A549 (cell line): ENCODE measurements around the gene DNAH7. TPM values are rescaled to one million over a fixed set of nuclear protein-coding genes. Genes with fewer than 3 reads are reported as not detected.

Experiments
- ATAC-seq, 2 experiments: fragments of 200-7000 bp in 1 of 2; fragments of >200 bp in 1 of 2; cut with Nextera tagmentation in 1 of 2; cut with Tn5 transposase in 1 of 2; 3 replicates each; pipeline versions ENCODE4 v1.8.0 to v1.9.1; 2018 to 2020; ENCODE audit warnings: mild to moderate bottlenecking in 1 of 2, moderate library complexity in 1 of 2
- CTCF ChIA-PET: fragments of 300-600 bp; sonication (Branson Sonifier 250); formaldehyde crosslinking; extraction: SDS; loops from one replicate; lab custom pipeline; 2021; ENCODE audit warnings: antibody characterized with exemption, inconsistent platforms; lab: Yijun Ruan, JAX
- POLR2A ChIA-PET: fragments of 350-600 bp; formaldehyde crosslinking; extraction: SDS; loops from one replicate; lab custom pipeline; 2021; ENCODE audit warnings: antibody characterized with exemption, inconsistent platforms; lab: Yijun Ruan, JAX
- DNase-seq, 2 experiments: peaks; one replicate each; pipeline versions ENCODE4 v3.0.0 to v3.0.0-alpha.2; 2011 to 2016; ENCODE audit warnings: low read depth in 1 of 2, low spot score in 1 of 2
- FAIRE-seq: peaks from 2 replicates; lab custom pipeline; 2011; peaks lifted over from hg19 to GRCh38; lab: Jason Lieb, UNC
- H3K27ac ChIP-seq, 2 experiments: fragments of >200 bp; sonication (Bioruptor Twin); formaldehyde crosslinking; 3 replicates each; pipeline ENCODE4 v1.5.1; 2016 to 2017
- H3K4me1 ChIP-seq: fragments of >200 bp; sonication (Bioruptor Twin); formaldehyde crosslinking; 3 replicates; pipeline ENCODE4 v1.6.1; 2016
- H3K4me2 ChIP-seq: fragments of >200 bp; sonication (Bioruptor Twin); formaldehyde crosslinking; 3 replicates; pipeline ENCODE4 v1.6.1; 2016
- H3K4me3 ChIP-seq: fragments of >200 bp; sonication (Bioruptor Twin); formaldehyde crosslinking; 3 replicates; pipeline ENCODE4 v1.5.1; 2016
- H3K9me3 ChIP-seq: fragments of >200 bp; sonication (Bioruptor Twin); formaldehyde crosslinking; 3 replicates; pipeline ENCODE4 v1.6.1; 2016
- ATOH8 ChIP-seq: fragments of 250-450 bp; sonication (Bioruptor Pico); IDR thresholded peaks from 2 replicates; pipeline ENCODE4 v1.5.0; 2020; ENCODE audit warnings: low read depth, mild to moderate bottlenecking, moderate library complexity
- BCL3 ChIP-seq: fragments of >200 bp; sonication (Bioruptor Twin); formaldehyde crosslinking; IDR thresholded peaks from 3 replicates; pipeline ENCODE4 v1.6.1; 2016
- CBX8 ChIP-seq: fragments of 200-600 bp; sonication (generic); IDR thresholded peaks from 2 replicates; pipeline ENCODE4 v1.6.1; 2016
- CHD4 ChIP-seq: fragments of 200-600 bp; sonication (generic); IDR thresholded peaks from 2 replicates; pipeline ENCODE4 v1.6.1; 2016; ENCODE audit warnings: antibody characterized with exemption, mild to moderate bottlenecking, borderline replicate concordance
- CTCF ChIP-seq: fragments of >200 bp; sonication (Bioruptor Twin); formaldehyde crosslinking; IDR thresholded peaks from 3 replicates; pipeline ENCODE4 v1.5.1; 2016
- EHF ChIP-seq: fragments of 250-450 bp; sonication (Bioruptor Pico); IDR thresholded peaks from 2 replicates; pipeline ENCODE4 v1.5.0; 2020; ENCODE audit warnings: mild to moderate bottlenecking
- FOXS1 ChIP-seq: fragments of 250-450 bp; sonication (Bioruptor Pico); IDR thresholded peaks from 2 replicates; pipeline ENCODE4 v1.5.0; 2020; ENCODE audit warnings: mild to moderate bottlenecking, moderate library complexity
- HMGXB4 ChIP-seq: fragments of 250-450 bp; sonication (Bioruptor Pico); IDR thresholded peaks from 2 replicates; pipeline ENCODE4 v1.5.0; 2021; ENCODE audit warnings: mild to moderate bottlenecking, moderate library complexity, borderline replicate concordance
- HOXA7 ChIP-seq: fragments of 250-450 bp; sonication (Bioruptor Pico); IDR thresholded peaks from 2 replicates; pipeline ENCODE4 v1.5.0; 2020; ENCODE audit warnings: mild to moderate bottlenecking, moderate library complexity
- HOXB5 ChIP-seq: fragments of 250-450 bp; sonication (Bioruptor Pico); IDR thresholded peaks from 2 replicates; pipeline ENCODE4 v1.5.0; 2020; ENCODE audit warnings: mild to moderate bottlenecking, moderate library complexity
- KDM1A ChIP-seq: fragments of 200-600 bp; sonication (generic); IDR thresholded peaks from 2 replicates; pipeline ENCODE4 v1.6.1; 2016; ENCODE audit warnings: low read depth, mild to moderate bottlenecking
- KDM5A ChIP-seq: fragments of 200-600 bp; sonication (generic); IDR thresholded peaks from 2 replicates; pipeline ENCODE4 v1.6.1; 2016; ENCODE audit warnings: antibody characterized with exemption, mild to moderate bottlenecking
- PBX3 ChIP-seq: IDR thresholded peaks from 2 replicates; pipeline ENCODE4 v1.6.1; 2012
- REST ChIP-seq: fragments of 200-600 bp; sonication (generic); IDR thresholded peaks from 2 replicates; pipeline ENCODE4 v1.6.1; 2016; ENCODE audit warnings: antibody characterized with exemption, mild to moderate bottlenecking, moderate library complexity
- RFX5 ChIP-seq: fragments of 450-650 bp; IDR thresholded peaks from 2 replicates; pipeline ENCODE4 v1.7.1; 2014; ENCODE audit warnings: antibody characterized with exemption, mild to moderate bottlenecking, moderate library complexity
- RNF2 ChIP-seq: fragments of 200-600 bp; sonication (generic); IDR thresholded peaks from 2 replicates; pipeline ENCODE4 v1.6.1; 2016; ENCODE audit warnings: low read depth, mild to moderate bottlenecking, antibody characterized with exemption, moderate library complexity, borderline replicate concordance
- TFCP2L1 ChIP-seq: fragments of 250-450 bp; sonication (Bioruptor Pico); IDR thresholded peaks from 2 replicates; pipeline ENCODE4 v1.5.0; 2021; ENCODE audit warnings: mild to moderate bottlenecking
- TP53 ChIP-seq: fragments of 250-450 bp; sonication (Bioruptor Pico); IDR thresholded peaks from 2 replicates; pipeline ENCODE4 v1.5.0; 2021; ENCODE audit warnings: mild to moderate bottlenecking, moderate library complexity
- ZNF302 ChIP-seq: fragments of 250-450 bp; sonication (Bioruptor Pico); IDR thresholded peaks from 2 replicates; pipeline ENCODE4 v1.9.0; 2021; ENCODE audit warnings: inconsistent platforms, mild to moderate bottlenecking, moderate library complexity
- WGBS: methylation state at CpG from one replicate; pipeline ENCODE4 v1.1.6; 2017; ENCODE audit errors: missing lambda C conversion rate; 5-methylcytosine and 5-hydroxymethylcytosine counted together
- polyA plus RNA-seq, 4 experiments: library from polyadenylated mRNA; depleted of rRNA in 3 of 4; stranded (reverse); fragments of >200 nt; fragmentation: RNase III in 1 of 4; extraction: RNeasy Plus Mini Kit Qiagen cat#74134 plus additional on column Dnase treatment in 1 of 4; gene quantifications; 2 replicates in 3 of 4; 3 replicates in 1 of 4; pipeline ENCODE4 v1.2.3, GENCODE V29; 2011 to 2017
- TF ChIP-seq, protein P1 (sequence below): fragments of >200 bp; sonication (Bioruptor Twin); formaldehyde crosslinking; IDR thresholded peaks from 2 replicates; pipeline ENCODE4 v1.6.1; 2016

Gene DNAH7
- polyA plus RNA-seq, 2 of the 4 experiments (the other 2 are of a cell fraction) = 0.43 to 1.5 TPM

GRCh38 chr2:195929531-195929930, 139.1 kb downstream of the DNAH7 start:
- ATAC-seq = no peak
- no peak for FAIRE-seq
- H3K4me3 ChIP-seq = no peak overlapping the region
- H3K4me2 ChIP-seq = no peak overlapping the region
- no peak for DNase-seq
- no peak overlapping the region for H3K27ac ChIP-seq
- ChIA-PET CTCF (interaction anchor here (1.3 kb wide), 1 partner anchor 9 kb away, joined by 5 read pairs; no protein-coding TSS in a partner anchor), POLR2A (no interaction called here)
- 36% methylated on average over 1 of the region's 1 CpG for WGBS
- no peaks in the 10 kb centered on the region for H3K9me3 ChIP-seq
- H3K4me1 ChIP-seq = no peaks in the 10 kb centered on the region
- no peak for TF ChIP-seq FOXS1

DNA sequence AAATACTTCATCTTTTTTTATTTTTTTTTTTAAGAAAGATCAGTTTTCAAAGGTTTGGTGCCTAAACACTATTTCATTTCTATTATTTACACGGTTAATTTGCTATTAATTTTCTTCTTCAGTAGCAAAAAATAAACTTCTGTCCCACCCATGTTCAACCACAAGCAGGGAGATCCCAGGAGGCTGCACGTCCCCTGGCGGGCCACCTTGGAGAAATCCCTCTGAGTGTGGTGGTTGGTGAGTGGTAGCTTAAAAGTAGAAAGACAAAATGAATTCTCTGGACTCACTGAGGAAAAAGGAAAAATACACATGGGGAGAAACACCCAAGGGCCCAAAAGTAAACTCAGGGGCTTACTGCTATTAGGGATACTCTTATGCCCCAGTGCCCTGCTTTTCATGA, 143.5 kb downstream of the DNAH7 start:
- FAIRE-seq = no peak
- DNase-seq = no peak
- Histone ChIP-seq H3K27ac (no peak overlapping the region), H3K4me2 (no peak overlapping the region), H3K4me3 (no peak overlapping the region), H3K9me3 (no peaks in the 10 kb centered on the region), H3K4me1 (no peaks in the 10 kb centered on the region)
- TF ChIP-seq, protein P1, sequence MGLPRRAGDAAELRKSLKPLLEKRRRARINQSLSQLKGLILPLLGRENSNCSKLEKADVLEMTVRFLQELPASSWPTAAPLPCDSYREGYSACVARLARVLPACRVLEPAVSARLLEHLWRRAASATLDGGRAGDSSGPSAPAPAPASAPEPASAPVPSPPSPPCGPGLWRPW = no peak
- TF ChIP-seq ATOH8 (CRISPR knock-in tag) (no peak), REST (no peak), PBX3 (no peak), ZNF302 (no peak), RFX5 (no peak), FOXS1 (no peak), CHD4 (no peak), CBX8 (no peak), KDM1A (no peak), TP53 (CRISPR knock-in tag) (no peak), TFCP2L1 (CRISPR knock-in tag) (no peak), CTCF (no peak), KDM5A (no peak), RNF2 (no peak), HOXA7 (CRISPR knock-in tag) (no peak), EHF (CRISPR knock-in tag) (no peak), BCL3 (no peak), HOXB5 (no peak), HMGXB4 (CRISPR knock-in tag) (no peak)
- ChIA-PET CTCF (no interaction called here), POLR2A (no interaction called here)
- 68% methylated on average over 3 of the region's 3 CpGs for WGBS
- ATAC-seq = no peak
